Fibroblast of lung (primary cell): ENCODE results near the gene APP.

Experiments used
- CTCF ChIP-seq, 2 donors: IDR thresholded peaks in 1 of 2; conservative IDR thresholded peaks in 1 of 2; 1 replicate in 1 of 2; 2 replicates in 1 of 2; pipeline ENCODE4 v1.5.1; 2011 to 2012; ENCODE audit warnings: low read length in 2 of 2, control low read depth in 1 of 2, inconsistent platforms in 1 of 2, low read depth in 1 of 2, mild to moderate bottlenecking in 1 of 2
- EZH2 ChIP-seq: IDR thresholded peaks from 2 replicates; pipeline ENCODE4 v1.5.1; 2012; ENCODE audit warnings: low read length, control low read depth, mild to moderate bottlenecking; ENCODE audit errors: missing control alignments

GRCh38 chr21:25845729-25846256 is 324.8 kb downstream of the APP start:
- TF ChIP-seq CTCF (conservative IDR thresholded peaks at IDR 0.05 in 1 of 2, IDR thresholded peaks at IDR 0.05 in 1 of 2; ENCODE audit: low read depth in 1 of 2, low read length in 2 of 2) (no peak), EZH2 (no peak)
